ENCODE measurements around the gene BIN1. TPM values are rescaled to one million over a fixed set of nuclear protein-coding genes. Genes with fewer than 3 reads are reported as not detected.
A peak's percentile ranks its signal among the peaks of the same experiment; 100 is the strongest.

The BIN1 gene
- total RNA-seq, 2 donors from 2014 or later = 24.4 to 43.5 TPM

GRCh38 chr2:127100251-127101047 is 6.5 kb downstream of the BIN1 start:
- H3K27me3 ChIP-seq = no peaks in the 10 kb centered on the region
- no peaks in the 10 kb centered on the region for H3K9me3 ChIP-seq
- H3K4me1 ChIP-seq = peaks cover 35% of the 10 kb centered on the region
- 47 to 57% methylated on average over 9 to 15 of the region's 15 CpGs for WGBS, 2 donors
- H3K36me3 ChIP-seq (replicated peaks in 1 of 2; ENCODE audit: insufficient read depth in 1 of 2, low read depth in 2 of 2) = no peaks in the 10 kb centered on the region
- intact Hi-C loops (cut with DNase I) = no loop called here
- TF ChIP-seq, protein P1, sequence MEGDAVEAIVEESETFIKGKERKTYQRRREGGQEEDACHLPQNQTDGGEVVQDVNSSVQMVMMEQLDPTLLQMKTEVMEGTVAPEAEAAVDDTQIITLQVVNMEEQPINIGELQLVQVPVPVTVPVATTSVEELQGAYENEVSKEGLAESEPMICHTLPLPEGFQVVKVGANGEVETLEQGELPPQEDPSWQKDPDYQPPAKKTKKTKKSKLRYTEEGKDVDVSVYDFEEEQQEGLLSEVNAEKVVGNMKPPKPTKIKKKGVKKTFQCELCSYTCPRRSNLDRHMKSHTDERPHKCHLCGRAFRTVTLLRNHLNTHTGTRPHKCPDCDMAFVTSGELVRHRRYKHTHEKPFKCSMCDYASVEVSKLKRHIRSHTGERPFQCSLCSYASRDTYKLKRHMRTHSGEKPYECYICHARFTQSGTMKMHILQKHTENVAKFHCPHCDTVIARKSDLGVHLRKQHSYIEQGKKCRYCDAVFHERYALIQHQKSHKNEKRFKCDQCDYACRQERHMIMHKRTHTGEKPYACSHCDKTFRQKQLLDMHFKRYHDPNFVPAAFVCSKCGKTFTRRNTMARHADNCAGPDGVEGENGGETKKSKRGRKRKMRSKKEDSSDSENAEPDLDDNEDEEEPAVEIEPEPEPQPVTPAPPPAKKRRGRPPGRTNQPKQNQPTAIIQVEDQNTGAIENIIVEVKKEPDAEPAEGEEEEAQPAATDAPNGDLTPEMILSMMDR (IDR thresholded peaks at IDR 0.05) = no peak
- TF ChIP-seq POLR2A (IDR thresholded peaks at IDR 0.05) = no peak
- peak; percentile 57 for ATAC-seq
- peak overlapping the region in 3 of 4 donors; percentile 14 to 58 (median 16) for H3K27ac ChIP-seq
- peak; percentile 33 to 60 (median 52) for DNase-seq
- H3K4me3 ChIP-seq = no peak overlapping the region

DNA sequence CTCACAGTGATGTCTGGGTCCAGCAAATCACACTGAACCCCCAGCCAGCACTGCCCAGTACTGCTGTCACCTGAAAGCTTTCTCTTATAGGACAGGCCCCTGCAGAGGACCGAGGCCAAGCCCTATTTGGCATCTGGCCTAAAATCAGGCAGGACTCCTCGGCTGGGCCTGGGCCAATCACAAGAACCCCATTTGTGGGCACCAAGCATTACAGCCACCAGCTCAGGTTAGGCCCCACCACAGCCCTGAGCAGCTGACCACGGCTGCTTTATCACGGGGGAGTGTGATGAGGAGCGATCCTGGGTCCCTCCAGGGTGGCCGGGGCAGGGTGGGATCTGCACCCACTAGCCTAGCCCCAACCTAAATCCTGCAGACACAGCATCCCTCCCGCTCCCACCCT is 8.2 kb downstream of the BIN1 start:
- intact Hi-C loops (cut with DNase I) = no loop called here
- ATAC-seq (no peak), DNase-seq (no peak)
- H3K27me3 ChIP-seq = no peaks in the 10 kb centered on the region
- no peak for TF ChIP-seq POLR2A (IDR thresholded peaks at IDR 0.05)
- TF ChIP-seq, protein P1 (IDR thresholded peaks at IDR 0.05) = no peak
- H3K36me3 ChIP-seq (replicated peaks in 1 of 2; ENCODE audit: insufficient read depth in 1 of 2, low read depth in 2 of 2) = no peaks in the 10 kb centered on the region
- no peak overlapping the region for H3K4me3 ChIP-seq
- no peak overlapping the region for H3K27ac ChIP-seq
- H3K9me3 ChIP-seq = no peaks in the 10 kb centered on the region
- peaks cover 28% of the 10 kb centered on the region for H3K4me1 ChIP-seq
- WGBS, 2 donors = 40 to 74% methylated on average over 1 to 7 of the region's 7 CpGs

GRCh38 chr2:127097841-127098651 is 8.9 kb downstream of the BIN1 start:
- no peak for TF ChIP-seq POLR2A (IDR thresholded peaks at IDR 0.05)
- TF ChIP-seq, protein P1 (IDR thresholded peaks at IDR 0.05) = no peak
- WGBS, 2 donors = 90 to 93% methylated on average over 7 to 16 of the region's 16 CpGs
- H3K4me3 ChIP-seq = no peak overlapping the region
- H3K9me3 ChIP-seq = no peaks in the 10 kb centered on the region
- intact Hi-C loops (cut with DNase I) = no loop called here
- H3K27me3 ChIP-seq = no peaks in the 10 kb centered on the region
- no peak for ATAC-seq
- no peak for DNase-seq
- H3K4me1 ChIP-seq = peaks cover 28% of the 10 kb centered on the region
- no peaks in the 10 kb centered on the region for H3K36me3 ChIP-seq (replicated peaks in 1 of 2; ENCODE audit: insufficient read depth in 1 of 2, low read depth in 2 of 2)
- no peak overlapping the region for H3K27ac ChIP-seq

- ATAC-seq = no peak
- no peaks in the 10 kb centered on the region for H3K9me3 ChIP-seq
These were observed 9.5 kb downstream of the BIN1 start for GRCh38 chr2:127097471-127097765.

More at GRCh38 chr2:127097471-127097765, 9.5 kb downstream of the BIN1 start:
- Histone ChIP-seq H3K27ac (no peak overlapping the region), H3K27me3 (no peaks in the 10 kb centered on the region), H3K4me3 (no peak overlapping the region), H3K36me3 (replicated peaks in 1 of 2; ENCODE audit: insufficient read depth in 1 of 2, low read depth in 2 of 2) (no peaks in the 10 kb centered on the region), H3K4me1 (peaks cover 28% of the 10 kb centered on the region)
- intact Hi-C loops (cut with DNase I) = no loop called here
- 64 to 69% methylated on average over 3 of the region's 3 CpGs for WGBS, 2 donors
- no peak for DNase-seq
- no peak for TF ChIP-seq POLR2A (IDR thresholded peaks at IDR 0.05)
- TF ChIP-seq, protein P1 (IDR thresholded peaks at IDR 0.05) = no peak
